ENCODE data around the gene OAS3.

DNA sequence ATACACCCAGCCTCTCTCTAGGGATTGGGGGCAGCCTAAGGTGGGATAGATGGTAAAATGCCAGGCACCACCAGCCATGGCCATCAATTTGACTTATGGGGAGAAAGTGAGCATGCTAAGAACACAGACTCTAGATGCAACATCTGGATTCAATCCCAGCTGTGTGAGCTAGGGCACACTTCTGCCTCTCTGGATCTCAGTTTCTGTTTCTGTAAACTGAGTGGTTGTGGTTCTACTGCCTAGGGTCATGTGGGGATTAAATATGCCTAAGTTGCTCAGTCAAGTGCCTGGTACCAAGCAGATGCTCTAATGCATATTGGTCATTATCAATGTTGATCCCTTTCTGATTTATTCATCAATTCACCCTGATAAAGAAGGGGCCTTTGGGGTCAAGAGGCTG, 44.1 kb upstream of the OAS3 start:
- TF ChIP-seq, protein P1, sequence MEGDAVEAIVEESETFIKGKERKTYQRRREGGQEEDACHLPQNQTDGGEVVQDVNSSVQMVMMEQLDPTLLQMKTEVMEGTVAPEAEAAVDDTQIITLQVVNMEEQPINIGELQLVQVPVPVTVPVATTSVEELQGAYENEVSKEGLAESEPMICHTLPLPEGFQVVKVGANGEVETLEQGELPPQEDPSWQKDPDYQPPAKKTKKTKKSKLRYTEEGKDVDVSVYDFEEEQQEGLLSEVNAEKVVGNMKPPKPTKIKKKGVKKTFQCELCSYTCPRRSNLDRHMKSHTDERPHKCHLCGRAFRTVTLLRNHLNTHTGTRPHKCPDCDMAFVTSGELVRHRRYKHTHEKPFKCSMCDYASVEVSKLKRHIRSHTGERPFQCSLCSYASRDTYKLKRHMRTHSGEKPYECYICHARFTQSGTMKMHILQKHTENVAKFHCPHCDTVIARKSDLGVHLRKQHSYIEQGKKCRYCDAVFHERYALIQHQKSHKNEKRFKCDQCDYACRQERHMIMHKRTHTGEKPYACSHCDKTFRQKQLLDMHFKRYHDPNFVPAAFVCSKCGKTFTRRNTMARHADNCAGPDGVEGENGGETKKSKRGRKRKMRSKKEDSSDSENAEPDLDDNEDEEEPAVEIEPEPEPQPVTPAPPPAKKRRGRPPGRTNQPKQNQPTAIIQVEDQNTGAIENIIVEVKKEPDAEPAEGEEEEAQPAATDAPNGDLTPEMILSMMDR (conservative IDR thresholded peaks at IDR 0.05; ENCODE audit: low read depth, low read length): no peak
- TF ChIP-seq EZH2 (IDR thresholded peaks at IDR 0.05; ENCODE audit: borderline replicate concordance, low read depth, low read length, poor library complexity, severe bottlenecking): no peak
